GM18868 (cell line): Measurements from ENCODE around the gene MRM2.
"Not testable (repeated sequence)": the region's sequence is repeated elsewhere in the genome, so short reads cannot be mapped to it uniquely, and the experiment has no call there.

ENCODE experiments used
- ATAC-seq: cut with Tn5 transposase; IDR thresholded peaks from one replicate; pipeline ENCODE4 v1.9.1; 2021; ENCODE audit warnings: mild to moderate bottlenecking, moderate library complexity; ENCODE audit not compliant: unreplicated experiment

MRM2 gene

DNA sequence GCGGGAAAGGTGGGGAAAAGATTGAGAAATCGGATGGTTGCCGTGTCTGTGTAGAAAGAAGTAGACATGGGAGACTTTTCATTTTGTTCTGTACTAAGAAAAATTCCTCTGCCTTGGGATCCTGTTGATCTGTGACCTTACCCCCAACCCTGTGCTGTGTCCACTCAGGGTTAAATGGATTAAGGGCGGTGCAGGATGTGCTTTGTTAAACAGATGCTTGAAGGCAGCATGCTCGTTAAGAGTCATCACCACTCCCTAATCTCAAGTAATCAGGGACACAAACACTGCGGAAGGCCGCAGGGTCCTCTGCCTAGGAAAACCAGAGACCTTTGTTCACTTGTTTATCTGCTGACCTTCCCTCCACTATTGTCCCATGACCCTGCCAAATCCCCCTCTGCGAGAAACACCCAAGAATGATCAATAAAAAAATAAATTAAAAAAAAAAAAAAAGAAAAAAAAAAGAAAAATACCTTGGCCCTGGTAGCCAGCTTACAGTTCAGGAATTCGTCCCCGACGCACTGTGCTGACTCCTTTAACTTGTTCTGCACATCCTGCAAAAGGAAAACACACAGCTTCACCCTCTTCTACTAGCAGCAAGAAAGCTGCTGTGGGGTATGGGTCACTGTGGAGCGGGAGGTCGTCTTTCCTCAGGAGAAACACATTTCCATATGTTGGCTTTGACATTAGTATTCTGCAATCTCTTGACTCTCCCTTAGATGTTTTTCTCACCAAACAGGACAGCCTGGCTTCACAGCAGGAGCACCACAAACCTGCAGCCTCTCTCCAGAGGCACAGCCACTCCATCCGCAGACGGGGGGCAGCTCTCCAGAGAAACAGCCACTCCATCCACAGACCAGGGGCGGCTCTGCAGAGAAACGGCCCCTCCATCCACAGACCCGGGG lies 27.3 kb upstream of the MRM2 start:
- not testable (repeated sequence) for ATAC-seq

DNA sequence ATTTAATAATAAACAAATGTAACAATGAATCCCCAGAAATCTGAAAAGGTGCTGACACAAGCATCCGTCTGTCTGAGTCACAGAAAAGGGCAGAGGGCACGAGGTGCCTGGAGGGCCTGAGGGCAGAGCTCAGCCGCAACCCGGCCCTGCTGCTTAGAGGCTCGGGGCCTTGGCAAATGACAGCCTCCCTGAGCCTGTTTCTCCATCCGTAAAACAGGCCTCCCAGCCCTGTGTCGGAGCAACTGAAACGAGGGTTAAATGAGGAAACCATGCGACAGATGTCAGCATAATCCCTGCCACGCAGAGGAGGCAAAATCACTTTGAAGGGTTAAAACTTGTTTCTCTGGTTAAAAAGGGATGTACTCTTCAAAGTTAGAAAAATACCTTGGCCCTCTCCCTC lies 24.9 kb upstream of the MRM2 start:
- no peak for ATAC-seq

DNA sequence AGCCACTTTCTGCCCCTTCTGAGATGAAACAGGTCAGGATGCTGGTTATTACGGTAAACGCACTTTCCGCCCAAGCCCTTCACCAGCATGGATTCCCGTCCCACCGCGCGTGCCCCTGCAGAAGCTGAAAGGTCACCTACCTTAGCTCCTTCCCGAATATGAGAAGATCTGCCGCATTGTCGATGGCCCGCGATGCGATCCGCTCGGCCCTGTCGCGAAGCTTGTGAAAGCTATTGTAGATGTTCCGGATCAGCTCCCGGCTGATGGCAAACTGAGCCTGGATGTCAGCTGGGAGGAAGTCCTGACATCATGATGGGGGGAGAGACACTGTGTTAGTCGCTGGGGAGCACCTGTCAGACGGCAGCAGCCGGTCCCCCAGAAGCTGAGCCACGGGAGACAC lies 22.2 kb upstream of the MRM2 start:
- no peak for ATAC-seq

DNA sequence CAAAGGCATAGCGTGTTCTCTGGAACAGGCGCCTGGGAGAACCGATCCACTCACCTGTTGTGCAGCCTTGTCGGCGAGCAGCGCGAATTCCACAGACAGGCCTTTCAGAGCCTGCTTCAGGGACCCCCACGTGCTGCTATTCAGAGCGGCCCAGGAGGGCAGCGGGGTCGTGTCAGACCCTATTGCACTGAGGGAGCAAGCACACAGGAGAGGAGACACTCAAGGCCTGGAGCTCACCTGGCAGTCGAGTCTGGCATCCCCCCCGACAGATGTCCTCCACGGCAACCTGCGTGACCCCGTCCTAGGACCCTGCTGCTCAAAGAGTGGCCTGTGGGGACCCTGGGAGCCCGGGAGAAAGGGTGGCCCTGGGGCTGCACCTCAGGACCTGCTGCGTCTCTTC lies 21.2 kb upstream of the MRM2 start:
- no peak for ATAC-seq

DNA sequence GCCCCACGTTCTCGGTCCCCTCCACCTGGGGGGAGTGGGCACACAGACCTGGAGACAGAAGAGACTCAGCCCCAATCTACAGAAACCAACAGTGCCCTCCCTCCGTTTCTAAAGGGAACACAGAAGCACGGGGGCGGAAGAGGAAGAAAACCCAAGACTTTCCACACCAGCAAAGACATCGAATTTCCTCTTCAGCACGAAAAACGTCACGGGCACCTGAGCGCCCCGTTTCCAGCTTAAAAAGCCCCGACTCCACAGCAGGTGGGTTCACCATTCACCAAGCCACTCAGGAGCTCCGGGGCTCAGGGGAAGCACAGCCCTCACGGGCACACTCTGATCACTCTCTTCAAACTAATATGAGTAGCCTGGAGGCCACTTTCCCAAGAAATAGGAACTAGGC lies 19.6 kb upstream of the MRM2 start:
- peak; percentile 42 for ATAC-seq

DNA sequence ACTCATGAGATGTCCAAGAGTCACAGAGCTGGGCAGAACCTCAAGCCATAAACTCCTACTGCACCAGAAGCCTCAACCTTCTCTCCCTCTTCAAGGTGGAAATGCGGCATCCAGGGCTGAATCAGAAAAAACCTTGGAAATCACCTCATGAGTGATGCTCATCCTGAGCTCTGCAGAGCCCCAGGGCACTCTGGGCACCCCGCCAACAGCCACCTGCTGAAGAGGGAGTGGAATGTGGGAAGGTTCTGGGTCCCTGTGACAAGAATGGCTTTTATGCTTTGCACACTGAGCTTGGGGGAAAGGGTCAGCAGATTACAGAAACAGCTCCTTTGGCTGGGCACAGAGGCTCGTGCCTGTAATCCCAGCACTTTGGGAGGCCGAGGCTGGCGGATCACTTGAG lies 18.8 kb upstream of the MRM2 start:
- no peak for ATAC-seq

DNA sequence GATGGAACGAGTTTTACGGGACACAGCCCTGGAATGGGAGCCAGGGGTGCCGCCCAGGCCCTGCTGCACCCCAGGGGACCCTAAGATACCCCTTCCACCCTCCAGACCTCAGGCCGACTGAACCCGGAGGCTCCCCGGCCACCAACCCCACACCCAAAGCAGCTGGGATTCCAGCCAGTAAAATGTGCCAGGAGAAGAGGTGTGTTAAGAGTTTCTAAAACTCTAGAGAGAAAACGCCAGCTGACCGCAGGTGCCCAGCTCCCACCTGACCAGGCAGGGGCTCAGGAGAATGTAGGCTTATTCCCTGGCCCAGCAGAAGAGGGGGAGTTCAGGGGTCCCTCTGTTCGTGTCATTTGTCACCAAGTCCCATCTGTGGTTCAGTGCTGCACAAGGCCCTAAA lies 17.5 kb upstream of the MRM2 start:
- no peak for ATAC-seq

DNA sequence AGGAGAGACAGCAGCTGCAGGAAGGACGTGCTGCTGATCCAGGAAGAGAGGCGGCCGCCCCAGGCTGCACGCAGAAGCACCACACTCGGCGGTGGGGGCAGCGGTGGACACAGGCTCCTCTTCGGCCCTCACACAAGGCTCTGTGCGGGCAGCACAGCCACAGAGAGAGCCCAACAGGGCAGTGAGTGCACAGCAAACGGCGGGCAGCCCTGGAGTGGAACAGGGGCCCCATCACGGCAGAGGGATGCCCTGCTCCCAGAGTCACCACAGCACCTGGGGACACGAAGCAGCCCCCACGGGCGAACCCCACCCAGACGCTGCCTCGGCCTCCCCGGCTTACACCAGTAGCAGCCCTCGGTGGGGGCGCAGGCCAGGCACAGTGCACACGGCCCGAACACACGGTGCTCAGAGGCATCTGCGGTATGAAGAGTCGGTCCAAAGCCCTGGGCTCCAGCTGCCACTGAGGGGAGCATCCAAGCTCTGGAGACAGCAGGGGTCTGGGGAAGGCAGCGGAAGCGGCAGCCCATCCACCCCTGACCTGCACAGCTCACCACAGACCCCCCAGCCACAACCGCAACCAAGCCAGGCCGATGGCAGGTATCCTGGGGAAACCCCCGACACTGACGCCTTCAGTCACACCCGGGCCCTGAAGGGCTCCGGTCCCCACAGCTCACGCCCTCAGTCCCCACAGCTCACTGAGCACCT lies 16.8 kb upstream of the MRM2 start:
- peak; percentile 81 for ATAC-seq

DNA sequence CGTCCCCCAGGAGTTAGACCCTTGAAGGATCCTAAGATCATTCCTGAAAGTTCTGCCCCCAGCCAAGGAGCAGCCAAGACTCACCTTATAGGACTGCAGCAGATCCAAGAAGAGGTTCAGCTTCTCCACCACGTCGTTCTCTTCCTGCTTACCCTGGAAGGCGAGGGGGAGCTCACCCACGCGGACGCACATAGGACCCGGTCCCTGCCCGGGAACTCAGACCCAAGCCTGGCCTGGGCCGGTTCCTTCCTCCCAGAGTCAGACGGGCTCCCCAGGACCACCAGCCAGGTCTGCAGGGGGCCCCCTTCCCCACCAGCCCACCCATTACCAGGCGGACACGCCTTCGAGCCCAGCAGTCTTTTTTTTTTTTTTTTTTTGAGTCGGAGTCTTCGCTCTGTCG lies 15.6 kb upstream of the MRM2 start:
- ATAC-seq: no peak

DNA sequence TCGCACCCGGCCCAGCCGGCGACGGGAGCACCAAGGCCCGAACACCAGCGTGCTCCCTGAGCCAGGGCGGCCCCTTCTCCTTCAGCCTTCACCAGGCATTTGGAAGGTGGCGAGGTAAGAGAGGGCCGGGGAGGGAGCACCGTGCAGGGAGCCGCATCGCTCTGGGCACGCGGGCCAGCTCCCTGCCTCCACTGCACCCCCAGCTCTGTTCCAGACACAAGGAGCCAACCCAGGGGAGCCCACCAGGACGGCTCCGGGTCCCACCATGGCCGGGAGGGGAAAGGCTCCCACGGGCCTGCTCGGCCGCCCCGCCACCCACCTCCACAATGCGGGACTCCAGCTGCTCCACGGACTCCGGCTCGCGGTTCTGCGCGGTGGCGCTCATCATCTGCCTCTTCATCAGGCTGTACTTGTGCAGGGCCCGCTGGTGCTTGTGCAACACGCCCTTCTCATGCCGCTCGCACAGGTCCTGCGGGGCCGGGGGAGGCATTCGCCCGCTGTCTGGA lies 15.1 kb upstream of the MRM2 start:
- ATAC-seq: no peak

DNA sequence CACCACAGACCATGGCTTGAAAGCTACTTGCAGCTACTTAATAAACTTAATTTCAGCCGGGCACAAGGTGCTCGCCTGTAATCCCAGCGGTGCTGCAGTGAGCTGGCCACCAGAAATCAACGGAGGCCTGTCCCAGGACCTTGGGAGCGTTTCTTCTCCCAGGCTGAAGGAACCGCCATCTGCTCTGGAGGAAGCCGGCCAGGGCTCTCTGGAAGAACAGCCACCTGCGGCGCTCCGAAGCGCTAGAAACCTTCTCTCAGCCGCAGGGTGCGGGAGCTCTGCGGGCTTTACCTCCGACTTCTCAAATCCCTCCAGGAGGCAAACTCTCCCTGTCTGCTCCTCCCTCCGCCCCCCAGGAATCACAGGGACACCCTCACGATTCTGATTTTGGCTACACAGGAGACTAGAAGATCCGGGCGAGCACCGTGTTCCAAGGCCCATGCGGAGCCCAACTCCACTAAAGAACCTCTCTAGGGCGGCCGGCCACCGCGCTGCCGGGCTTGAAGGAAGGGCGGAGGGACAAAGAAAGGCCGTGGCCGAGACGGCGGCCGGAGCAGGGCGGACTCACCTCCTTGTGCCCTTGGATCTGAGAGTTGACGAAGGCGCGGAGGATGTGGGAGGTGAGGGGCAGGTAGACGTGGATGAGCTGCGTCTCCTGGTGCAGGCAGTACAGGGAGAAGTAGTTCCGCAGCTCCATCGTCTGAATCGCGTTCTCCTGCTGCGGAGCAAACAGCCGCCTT lies 14.5 kb upstream of the MRM2 start:
- ATAC-seq: no peak

DNA sequence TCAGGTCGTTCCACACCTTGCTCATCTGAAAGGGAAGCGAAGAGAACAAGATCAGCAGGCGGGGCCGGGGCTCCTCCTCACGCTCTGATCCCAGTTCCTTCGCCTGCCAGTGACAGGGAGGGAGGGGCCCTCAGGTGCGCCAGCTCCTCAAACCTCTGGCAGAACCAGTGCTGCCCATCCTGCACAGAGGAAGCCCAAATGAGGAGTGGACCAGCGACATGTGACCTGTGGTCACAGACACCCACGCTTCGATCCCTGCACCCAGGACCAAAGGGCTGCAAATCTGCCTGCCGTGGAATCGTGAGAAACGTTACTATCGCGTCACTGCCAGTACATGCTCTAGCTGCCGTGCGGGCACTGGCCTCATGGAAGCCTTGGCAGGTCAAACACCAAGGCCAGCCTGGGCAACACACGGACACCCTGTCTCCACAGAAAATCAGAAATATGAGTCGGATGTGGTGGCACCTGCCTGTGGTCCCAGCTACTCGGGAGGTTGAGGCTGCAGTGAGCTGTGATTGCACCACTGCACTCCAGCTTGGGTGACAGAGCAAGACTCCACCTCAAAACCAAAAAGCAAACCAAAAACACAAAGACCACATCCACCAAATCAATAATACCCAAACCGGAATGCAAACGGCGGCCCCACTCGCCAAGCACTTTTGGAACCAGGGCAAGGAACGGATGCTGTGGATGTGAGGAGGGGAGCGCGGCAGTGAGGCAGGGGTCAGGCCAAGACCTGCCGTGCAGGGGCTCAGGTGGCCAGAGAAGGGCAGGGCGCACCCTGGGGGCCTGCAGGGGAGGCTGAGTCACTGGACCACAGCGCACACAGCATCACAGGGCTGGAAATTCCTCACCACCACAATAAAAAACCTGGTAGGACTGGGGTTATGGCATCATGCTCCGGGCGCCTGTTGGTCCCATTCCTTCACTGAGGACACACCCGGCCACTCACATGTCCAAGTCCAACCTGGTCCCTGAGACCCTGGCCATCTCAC lies 13.4 kb upstream of the MRM2 start:
- ATAC-seq: no peak

DNA sequence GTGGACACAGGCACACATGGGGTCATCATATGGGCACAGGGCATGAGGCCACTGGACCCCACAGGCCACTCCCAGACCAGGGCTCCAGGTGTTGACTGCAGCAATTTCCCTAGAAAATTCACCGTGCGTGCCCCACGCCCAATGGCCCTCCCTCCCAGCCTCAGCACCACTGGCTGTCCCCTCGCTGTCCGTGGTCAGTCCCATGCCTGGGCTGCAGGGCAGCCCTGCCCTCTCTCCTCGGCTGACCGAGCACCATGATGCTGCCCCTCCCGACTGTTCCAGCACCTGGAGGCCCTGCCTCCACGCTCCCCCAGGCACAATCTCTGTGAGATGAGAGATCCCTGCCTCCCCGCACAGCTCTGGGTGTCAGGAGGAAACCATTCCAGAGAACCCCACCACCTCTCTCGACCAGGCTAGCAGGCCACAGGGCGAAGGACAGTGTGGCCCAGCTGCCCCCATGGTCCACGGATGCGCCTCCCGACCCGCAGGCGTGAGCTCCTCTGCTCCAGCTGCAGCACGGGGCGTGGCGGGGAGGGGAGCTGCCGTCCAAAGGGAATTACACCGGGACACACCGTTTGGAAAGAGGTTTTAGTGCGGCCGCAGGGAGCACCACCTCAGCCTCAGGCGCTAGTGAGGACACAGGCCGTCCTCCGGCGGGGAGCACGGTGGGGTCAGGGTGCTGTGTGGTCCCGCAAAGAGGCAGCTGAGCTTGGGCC lies 12.6 kb upstream of the MRM2 start:
- ATAC-seq: no peak

DNA sequence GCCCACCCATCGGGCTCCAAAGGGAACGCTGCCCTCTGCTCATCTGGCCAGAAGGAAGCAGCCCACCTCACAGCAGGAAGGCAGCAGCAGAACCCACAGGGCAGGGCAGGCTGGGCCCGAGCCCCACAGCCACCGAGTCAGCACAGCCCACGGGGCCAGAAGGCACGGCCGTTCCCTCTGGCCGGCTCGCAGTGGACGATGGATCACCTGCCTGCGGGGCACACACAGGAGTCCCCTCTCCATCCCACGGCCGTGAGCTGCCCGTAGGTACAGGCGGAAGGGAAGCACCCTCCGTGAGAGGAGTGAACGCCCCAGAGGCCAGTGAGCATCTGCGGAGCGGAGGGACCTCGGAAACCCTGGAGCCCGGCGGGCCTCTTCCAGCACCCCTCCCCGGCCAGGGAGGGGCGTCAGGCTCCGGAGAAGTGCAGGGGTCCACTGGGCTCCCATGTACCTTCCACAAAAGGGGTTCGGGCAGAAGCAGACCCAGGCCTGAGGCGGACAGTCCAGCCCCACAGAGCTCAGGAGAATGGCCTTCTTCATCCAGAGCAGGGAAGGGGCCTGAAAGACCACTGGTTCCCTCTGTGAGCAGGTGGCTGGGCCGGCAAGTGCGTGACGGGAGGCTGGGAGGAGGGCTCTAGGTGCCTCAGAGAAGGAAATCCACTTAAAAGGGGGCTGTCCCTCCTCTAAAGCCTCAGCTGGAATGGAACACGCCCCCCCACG lies 11.7 kb upstream of the MRM2 start:
- ATAC-seq: no peak

DNA sequence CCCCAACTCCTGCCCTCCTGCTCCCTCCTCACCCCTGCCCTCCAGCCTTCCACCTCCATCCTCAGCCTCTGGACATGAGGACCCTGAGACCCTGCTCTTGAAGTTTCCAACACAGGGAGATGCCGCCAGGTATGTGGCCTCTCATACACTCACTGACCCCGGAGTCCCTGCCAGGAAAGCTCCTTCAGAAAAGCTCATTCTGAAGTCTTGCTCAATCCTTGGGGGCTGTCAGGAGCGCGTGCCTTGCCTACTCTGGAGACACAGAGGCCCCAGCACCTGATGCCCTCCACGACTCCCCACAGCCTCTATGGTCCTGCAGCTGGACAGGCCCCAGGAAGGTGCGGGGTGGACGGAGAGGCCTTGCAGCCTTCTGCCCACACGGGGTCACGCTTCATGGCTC lies 11.0 kb upstream of the MRM2 start:
- no peak for ATAC-seq

DNA sequence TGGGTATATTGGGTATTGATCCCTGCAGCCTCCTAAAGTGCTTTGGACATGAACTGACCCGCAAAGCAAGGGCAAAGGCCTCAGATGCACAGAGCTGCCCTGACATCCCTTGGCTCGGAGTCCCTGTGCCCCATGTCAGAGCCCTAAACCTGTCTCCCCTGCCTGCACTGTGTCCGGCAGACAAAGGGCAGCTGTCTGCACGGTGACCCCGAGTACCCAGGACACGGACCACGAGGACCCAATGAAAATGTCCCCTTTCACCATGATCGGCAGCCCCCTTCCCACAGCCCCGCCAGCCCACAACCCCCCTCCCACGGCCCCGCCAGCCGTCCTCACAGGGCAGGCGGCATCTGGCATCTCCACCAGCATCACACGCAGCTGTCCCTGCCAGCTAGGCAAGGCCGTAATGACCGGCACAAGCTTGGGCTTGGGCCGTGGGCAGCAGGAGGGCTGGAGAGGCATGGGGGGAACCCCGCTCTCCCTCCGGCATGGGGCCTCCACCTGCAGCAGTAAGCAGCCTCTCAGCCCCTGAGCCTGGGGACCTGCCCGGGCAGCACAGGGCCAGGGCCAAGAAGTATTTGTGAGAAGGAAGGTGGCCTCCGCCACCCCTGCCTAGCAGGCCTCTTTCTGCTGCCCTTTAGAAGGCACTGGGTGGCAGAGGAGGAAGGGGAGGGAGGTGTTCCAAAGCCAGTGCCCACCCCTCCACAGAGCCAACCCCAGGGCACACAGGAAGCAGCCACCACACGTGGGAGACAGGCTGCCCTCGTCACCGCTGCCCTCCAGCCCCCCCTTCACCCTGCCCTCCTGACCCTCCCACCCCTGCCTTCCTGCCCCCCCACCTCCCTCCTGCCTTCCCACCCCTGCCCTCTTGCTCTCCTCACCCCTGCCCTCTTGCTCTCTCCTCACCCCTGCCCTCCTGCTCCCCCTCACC lies 10.1 kb upstream of the MRM2 start:
- no peak for ATAC-seq

DNA sequence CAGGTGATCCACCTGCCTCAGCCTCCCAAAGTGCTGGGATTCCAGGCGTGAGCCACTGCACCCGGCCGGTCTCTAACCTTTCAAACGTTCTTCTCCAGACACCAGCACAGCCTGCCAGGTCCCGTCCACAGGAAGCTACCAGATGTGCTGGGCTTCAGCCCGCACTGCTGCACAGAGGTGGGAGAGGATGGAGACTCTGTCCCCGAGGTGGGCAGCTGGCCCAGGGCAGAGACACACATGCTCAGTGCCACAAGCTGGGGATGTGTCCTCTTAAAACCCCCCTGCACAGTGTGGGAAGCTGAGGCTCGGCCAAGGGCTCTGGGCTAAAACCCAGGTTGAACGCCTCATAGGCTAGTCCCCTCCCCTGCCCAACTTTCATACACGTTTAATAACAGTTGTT lies 9.4 kb upstream of the MRM2 start:
- ATAC-seq: no peak

DNA sequence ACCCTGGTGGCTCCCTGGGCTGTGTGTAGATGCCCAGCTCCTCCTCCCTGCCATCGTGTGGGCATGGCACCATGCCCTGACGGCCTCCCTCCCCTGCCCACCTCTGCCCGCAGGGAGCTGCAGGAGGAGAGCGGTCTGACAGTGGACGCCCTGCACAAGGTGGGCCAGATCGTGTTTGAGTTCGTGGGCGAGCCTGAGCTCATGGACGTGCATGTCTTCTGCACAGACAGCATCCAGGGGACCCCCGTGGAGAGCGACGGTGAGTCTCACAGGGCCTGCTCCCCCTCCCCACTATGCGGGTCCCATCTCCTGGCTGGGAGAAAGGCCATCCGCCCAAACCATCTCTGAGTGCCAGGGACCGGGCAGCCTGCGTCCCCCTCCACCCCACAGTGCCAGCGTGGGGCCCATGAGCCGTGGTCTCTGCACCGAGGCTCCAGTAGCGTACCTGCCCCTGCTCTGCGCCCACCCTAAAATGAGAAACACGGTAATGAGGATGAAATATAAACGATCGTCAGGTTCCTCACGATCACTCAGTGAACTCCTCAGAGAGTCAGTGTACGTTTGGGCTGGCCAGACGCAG lies 7.8 kb upstream of the MRM2 start:
- no peak for ATAC-seq
